ENCODE data around the gene ABCB1.
A peak's percentile ranks its signal among the peaks of the same experiment; 100 is the strongest.
"Not testable (repeated sequence)": the region's sequence is repeated elsewhere in the genome, so short reads cannot be mapped to it uniquely, and the experiment has no call there.

Gene ABCB1

DNA sequence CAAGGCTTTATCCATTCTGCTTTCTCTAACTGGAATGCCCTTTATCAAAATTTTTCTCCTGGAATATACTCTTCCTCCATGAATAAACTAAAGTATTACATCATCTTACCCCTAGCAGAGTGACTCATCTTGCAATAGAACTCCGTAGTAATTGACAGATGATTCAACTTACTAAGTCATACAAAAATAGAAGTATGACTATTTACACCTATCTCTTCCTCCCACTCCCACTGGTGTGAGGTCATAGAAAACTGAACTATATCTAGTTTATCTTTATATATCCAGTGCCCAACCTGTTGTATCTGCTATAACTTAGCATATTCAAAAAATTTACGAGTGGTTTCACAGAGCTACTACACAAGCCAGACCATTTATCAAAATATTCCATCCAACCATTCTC is 26.1 kb downstream of the ABCB1 start:
- DNase-seq = peak; percentile 6

DNA sequence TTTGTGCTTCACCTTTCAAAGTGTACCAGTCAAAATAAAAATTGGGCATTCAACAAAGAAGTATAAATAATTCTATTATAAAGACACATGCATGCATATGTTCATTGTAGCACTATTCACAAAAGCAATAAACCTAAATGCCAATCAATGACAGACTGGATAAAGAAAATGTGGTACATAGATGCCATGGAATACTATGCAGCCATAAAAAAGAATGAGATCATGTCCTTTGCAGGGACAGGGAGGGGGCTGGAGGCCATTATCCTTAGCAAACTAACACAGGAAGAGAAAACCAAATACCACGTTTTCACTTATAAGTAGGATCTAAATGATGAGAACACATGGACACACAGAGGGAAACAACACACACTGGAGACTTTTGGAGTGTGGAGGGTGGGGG is 28.2 kb downstream of the ABCB1 start:
- not testable (repeated sequence) for DNase-seq

DNA sequence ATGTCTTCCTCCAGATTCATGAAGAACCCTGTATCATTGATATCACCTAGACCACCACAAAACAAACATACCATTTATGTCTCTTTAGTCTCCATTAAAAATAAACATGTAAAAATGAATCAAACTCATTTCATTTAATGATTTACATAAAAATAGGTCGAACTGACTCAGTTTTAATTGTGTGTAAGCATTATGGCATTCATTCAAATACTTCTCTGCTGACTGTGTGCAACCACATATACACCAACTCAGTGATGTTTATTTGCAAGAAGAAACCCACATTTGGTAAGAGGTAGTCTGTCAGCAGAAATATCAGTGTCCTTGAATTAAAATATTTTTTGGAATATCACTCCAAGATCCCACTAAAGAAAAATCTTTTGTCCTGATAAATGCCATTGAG is 30.5 kb downstream of the ABCB1 start:
- no peak for DNase-seq

DNA sequence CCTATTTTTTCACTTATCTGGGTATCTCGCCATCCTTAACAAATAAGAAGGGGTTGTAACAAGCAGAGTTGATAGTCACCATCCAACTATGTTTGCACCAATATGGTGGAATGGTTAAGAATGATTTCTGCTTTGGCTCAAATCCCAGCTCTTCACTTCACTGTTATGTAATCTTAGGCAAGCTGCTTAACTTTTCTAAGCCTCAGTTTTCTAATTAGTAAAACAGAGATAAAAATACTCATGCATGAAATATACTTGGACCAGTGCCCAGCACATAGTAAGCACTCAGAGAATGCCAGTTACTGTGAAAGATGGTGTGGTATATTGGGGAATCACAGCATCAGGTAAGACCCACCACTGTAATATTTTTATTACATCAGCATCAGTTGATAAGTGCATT is 33.6 kb downstream of the ABCB1 start:
- no peak for DNase-seq

DNA sequence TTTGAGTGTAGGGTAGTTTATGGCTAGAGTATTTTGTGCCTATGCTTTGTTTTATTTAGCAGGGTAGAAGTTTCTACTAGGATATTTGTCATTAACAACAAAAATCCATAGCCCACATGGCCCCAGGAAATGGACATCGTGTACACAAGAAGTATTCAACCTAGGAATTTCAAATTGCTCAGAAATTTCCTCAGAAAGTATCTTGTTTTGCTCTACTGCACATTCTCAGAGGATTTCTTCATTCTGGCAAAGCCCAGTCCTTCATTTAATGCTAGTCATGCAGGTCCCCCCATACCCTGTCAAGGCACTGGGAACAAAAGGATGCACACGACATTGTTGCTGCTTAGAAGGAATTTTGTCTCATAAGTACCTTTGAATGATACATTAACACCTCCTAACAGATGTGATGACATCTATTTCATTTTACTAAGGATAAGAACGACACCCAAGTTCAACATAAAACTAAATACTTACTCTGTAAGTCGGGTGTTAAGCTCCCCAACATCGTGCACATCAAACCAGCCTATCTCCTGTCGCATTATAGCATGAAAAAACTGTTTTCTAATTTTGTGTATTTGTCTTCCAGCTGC is 34.3 kb downstream of the ABCB1 start:
- DNase-seq = no peak

DNA sequence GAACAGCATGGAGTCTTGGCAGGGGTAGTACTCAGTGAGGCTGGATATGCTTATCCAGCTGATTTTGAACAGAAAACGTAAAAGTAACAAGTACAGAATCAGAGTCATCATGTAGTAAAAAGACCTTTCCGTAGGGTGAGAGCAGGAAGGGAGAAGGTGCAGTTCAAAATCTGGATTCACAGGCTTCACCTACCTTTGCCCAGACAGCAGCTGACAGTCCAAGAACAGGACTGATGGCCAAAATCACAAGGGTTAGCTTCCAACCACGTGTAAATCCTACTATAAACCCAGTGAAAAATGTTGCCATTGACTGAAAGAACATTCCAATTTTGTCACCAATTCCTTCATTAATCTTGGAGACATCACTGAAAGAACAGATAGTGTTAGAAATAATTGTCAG is 34.8 kb downstream of the ABCB1 start:
- no peak for DNase-seq

DNA sequence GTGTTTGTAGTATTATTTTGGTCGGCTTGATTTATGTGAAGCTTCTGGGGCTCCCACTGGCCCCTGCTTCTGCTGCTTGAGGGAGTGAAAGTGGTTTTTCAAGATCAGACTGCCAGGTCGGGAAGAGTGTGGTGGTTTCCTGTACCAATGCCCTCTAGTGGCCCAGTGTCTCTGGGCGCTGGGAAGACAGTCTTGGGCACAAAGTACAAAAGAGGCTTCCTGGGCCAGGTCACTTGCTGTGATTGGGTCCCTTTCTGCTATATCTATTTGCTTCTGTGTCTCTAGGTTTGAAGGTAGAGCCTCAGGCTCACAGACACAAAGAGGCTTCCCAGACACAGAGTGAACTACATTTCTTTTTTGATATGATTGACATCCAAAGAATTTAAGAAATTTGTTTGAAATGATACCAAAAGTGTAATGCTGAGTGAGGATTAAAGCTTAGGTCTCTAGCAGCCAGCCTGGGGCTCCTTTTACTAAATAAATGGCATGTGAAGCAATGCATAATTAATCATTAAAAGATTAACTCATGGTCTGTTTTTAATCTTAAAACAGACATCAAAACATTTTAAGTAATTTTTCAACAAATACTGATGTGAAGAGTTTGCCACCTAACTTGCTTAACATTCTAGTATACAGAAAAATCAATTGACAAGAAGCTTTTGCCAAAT is 36.3 kb downstream of the ABCB1 start:
- peak; percentile 24 for DNase-seq

DNA sequence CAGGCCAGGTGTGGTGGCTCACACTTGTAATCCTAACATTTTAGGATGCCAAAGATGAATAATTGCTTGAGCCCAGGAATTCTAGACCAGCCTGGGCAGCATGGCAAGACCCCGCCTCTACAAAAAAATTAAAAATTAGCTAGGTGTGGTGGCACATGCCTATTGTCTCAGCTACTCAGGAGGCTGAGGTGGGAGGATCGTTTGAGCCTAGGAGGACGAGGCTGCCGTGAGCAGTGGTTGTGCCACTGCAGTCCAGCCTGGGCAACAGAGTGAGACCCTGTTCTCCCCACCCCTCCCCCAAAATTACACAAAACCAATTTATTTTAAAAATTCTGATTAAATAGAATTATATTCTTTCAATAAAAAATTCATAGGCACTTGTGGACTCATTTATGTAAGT is 39.0 kb downstream of the ABCB1 start:
- no peak for DNase-seq

DNA sequence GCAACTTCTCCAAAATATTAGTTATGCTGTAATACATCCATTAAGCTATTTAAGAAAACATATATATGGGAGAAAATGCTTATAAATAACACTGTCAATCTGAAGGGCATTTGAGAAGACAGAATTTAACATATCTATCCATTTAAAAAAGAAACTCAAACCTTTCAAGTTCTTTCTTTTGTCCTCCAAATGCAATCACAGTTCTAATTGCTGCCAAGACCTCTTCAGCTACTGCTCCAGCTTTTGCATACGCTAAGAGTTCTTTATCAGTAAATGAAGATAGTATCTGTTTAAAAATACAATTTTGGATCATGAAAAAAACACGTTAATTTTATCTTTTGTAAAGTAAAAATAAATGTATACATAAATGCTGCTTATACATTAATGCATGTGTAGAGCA is 39.6 kb downstream of the ABCB1 start:
- no peak for DNase-seq

DNA sequence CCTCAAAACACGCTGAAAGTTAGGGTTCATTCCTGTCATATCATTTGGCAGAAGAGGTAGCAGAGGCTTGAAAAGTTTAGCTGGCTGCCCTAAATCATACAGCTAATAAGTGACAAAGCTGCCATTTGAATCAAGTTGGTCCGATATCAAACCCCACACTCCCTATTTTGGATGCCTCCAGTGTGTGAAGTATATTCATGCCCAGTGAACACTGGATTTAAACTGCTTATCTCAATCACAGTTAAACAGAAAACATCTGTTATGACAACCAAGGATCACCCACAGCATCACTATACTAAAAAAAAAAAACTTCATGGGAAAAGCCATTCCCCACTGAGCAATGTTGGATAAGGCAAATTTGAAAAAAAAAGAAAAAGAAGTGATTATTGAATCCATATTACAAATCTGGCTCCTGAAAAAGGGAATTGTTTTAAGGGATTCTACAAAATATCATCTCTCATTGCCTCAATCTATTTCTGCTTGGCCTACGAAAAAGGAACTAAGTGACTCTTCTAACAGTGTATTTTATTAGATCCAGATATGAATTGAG is 48.3 kb downstream of the ABCB1 start:
- DNase-seq = no peak

DNA sequence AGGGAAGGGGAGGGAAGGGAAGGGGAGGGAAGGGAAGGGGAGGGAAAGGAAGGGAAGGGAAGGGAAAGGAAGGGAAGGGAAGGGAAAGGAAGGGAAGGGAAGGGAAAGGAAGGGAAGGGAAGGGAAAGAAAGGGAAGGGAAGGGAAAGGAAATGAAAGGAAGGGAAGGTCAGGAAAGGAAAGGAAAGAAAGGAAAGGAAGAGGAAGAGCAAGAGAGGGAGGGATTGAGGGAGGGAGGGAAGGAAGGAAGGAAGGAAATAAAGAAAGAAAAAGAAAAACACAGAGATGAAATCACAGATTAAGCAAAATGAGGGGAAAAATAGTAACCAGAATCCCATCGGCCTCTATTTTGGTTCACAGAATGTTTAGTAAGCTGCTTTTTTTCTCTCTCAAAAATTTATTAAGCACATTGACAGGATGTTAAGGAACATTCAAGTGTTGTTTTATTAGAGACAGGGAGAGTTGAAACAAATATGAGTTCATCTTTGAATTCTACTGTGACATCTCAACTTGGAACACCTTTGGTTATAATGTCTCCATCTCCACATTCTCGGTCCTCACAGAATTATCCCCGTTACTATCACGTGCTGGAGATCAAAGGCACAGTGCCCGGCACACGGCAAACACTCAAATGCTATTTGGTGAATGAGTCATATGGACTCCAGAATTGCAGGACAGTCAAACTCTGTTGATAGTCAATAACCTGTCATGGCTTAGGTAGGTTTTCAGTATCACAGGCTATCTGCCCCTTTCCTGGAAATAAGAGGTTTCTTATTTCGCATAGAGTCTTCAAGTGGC is 52.4 kb downstream of the ABCB1 start:
- no peak for DNase-seq

DNA sequence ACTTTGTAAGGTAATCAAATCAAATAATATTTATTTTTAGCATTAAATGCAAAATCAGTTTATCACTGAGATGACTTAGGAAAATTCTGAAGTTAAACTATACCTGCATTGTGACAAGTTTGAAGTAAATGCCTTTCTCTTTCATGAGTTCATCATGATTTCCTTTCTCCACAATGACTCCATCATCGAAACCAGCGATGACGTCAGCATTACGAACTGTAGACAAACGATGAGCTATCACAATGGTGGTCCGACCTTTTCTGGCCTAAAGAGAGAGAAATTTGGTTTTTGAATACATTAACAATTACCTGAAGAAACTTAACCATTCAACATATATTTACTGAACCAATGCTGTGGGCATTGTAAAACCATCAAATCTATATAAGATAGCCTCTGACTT is 54.9 kb downstream of the ABCB1 start:
- DNase-seq = no peak

DNA sequence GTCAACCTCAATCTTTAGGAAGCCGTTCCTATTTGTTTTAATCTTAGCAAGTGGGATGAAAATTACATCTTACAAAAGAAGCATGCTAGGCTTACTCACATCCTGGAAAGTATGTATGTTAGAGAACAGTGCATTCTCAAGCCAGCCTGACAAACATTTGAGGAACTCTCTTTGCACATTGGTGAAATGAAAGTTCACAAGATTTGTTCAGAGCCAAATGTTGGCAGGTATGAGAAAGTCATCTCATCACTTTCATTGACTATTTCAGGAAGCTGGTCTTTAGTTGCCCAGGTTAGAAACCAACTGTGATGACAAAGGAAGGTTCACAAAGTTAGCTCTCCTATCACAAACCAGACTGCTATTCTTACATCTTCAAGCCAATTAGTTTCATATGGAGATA is 57.1 kb downstream of the ABCB1 start:
- no peak for DNase-seq

DNA sequence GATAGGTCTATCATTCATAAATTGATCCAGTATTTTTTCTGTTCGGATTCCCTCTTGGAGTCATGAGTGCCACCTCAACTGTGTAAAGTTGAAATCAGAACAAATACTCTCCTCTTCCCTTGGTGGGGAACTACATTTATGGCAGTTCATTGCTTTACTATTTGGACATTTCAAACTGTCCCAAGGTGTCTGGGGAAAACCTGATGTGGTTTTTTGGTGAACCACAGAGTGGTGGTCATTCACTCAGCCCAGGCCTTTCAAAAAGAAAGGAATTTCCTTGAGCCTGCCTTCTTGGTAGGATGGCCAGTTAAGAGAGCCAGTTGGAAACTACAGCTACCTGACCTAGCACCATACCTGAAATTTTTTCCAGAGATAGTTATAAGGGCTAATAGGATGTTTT is 59.0 kb downstream of the ABCB1 start:
- no peak for DNase-seq

DNA sequence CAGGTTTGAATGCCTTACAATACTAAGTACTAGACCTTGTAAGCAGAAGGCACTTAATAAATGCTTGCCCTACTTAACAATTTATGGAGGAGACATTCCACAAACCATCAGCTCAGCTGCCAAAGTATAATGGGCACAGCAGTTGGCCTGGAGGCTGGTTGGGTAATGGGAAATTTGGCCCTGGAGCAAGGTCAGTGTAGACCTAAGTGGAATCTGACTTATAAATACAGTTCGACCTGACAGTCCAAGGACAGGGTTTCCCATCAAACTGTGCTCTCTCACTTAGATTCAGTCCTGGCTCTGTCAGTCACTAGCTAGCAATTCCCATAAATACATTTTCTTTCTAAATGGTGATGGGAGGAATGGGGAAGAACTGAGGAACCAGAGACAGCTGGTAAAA is 62.6 kb downstream of the ABCB1 start:
- no peak for DNase-seq

DNA sequence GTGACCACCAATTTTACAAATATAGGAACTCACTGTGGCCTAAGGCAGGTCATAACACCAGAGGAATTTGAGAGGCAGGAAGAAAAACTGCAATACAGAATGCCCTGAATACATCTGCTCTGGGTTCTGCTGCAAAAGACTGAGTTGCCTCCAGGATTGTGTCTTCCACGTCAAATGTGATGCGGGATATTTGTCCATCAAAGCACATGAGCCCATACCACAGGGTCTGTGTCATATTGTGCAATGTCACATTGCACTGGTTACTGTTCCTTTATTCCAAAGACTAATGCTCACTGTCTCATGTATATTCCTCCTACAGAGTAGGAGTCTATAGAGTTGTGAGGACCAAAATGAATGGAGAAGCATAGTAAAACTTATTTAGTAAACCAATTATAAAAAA is 66.6 kb downstream of the ABCB1 start:
- no peak for DNase-seq

DNA sequence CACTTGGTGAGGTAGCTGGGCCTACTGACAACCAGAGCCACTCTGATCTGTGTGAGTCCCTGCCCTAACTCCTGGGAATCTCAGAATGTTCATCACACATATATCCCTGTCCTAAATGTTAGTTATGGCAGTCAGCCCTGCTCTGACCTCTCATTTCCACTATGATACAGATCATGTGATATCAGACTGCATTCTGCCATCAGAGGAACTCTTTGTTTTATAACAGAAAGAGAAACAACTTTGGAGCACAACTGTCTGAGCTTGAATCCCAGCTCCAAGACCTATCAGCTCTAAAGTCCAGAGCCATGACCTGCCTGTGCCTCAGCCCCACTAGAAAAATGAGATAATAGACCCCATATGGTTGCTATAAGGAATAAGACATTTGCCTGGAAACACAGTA is 70.6 kb downstream of the ABCB1 start:
- DNase-seq = no peak

DNA sequence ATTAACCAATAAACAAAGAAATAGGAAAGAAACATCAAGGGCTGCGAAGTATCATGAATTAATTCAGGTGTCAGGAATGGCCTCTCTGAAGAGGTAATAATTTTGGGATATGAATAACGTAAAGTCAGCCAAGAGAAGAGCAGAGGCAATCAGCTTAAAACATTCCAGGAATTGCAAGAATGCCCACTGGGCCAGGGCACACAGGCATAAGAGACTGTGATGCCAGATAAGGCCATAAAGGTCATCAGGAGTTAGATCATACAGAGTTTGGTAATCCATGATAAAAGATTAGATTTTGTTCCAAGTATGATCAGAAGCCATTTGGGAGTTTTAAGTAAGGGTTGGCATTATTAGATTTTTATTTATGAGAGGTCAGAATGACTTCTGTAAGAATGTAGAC is 72.0 kb downstream of the ABCB1 start:
- no peak for DNase-seq

DNA sequence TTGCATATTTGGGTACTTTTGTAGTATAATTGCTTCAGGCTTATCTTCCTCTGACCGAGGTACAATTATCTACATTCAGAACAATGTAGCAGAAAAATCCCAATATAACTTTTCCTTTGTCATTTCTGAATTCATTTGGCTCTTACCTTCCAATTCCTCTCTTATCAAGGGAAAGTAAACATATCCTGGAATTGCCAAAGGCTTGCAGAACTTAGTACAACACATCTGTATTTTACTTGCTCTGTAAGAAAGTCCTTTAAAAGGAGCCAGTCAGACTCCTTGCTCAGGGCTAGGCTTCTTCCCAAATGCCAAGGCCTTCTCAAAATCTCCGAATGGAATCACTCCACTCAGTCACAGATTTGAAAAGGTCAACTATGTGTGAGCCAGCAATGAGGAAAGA is 81.9 kb downstream of the ABCB1 start:
- DNase-seq = no peak

DNA sequence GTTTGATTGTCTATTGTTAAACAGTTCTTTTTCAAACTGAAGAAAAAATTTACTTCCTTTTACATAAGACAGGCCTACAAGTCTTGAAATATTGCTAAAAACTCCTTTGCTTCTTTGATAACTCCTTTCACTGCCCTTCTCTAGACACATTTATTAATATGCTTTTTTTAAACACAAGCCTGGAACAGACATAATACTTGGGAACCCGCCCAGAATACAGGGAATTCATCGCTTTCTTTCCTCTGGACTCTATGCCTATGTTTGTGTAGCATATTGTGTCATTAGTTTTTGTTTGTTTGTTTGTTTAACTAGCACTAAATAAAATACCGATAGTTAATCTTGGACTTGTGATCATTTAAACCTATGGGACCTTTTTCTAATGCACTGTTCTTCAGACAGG is 82.8 kb downstream of the ABCB1 start:
- DNase-seq = no peak

DNA sequence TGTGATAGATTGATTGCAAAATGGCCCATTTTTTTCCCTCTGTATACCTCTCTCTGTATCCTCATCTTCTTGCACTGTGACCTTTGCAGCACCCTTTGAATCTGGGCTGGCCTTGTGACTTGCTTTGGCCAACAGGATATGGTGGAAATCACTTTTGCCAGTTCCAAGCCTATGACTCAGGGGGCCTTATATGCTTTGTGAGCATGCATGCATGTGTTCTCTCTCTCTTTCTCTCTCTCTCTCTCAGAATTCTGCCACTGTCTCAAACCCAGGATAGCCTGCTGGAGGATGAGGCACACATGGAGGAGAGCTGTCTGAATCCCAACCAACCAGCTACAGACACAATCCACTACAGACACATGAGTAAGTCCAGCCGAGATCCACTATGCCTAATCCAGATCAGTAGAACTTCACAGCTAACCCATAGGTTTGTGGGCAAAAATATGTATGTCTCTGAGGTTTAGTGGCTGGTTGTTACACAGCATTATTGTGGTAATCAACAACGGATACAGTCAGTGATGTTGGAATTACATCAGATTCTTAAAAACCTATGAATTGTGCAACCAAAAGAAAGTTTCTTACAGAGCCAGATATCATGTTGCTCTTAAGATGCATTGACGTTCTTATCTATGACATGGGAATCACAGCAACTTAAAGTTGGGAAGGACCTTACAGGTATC is 83.4 kb downstream of the ABCB1 start:
- DNase-seq = no peak

DNA sequence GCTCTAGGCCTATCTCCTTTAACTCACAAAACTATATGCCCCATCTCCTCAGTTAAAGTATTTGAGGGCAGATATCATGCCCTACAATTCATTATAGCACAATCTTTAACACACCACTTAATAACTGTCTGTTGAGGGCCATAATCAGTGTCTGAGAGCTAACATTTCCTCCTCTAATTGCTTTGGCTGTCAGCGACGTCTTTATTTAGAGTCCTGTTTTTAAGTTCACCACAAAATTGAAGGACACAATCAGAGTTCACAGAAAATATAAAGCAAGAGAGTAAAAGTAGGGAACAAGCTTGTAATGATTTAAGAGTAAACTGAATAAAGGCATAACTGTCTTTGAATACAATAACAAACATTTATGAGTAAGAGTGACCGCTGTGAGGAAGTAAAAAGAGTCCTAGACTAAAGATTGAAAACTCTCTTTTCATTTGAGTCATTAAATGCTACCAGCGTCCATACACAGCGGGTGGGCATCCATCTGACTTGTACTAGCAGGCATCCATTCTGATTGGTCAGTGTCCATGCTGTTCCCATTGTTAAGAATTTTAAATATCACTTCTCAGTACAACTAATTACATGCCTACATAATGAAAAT is 86.8 kb downstream of the ABCB1 start:
- no peak for DNase-seq

DNA sequence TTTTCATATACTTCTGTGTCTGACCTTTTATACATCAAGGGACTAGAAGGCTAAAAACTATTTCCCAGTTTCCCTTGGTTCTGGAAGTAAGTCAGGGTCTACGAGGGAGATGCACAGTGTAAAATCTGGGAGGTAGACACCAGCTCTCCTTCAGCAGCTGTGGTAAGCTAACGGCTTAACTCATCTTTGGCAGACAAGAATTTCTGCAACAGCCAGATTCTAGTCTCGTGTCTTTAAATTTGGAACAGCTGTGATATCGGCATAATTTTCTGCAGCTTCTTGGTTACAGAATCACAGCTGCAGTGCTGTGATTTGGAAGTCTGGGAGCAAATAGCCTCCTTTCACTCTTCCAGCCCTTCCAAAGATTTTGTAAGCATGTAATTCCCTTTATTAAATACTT is 87.8 kb downstream of the ABCB1 start:
- no peak for DNase-seq
